Activated T-helper 1 cell treated with Interleukin-2 at 50 U/mL for 16 hours (primary cell): ENCODE data around the gene CYB5B.
"Not testable (repeated sequence)": the region's sequence is repeated elsewhere in the genome, so short reads cannot be mapped to it uniquely, and the experiment has no call there.

Experiments used
- DNase-seq: peaks from one replicate; pipeline ENCODE4 v3.0.0-alpha.2; 2020; ENCODE audit warnings: low read depth

The CYB5B gene

DNA sequence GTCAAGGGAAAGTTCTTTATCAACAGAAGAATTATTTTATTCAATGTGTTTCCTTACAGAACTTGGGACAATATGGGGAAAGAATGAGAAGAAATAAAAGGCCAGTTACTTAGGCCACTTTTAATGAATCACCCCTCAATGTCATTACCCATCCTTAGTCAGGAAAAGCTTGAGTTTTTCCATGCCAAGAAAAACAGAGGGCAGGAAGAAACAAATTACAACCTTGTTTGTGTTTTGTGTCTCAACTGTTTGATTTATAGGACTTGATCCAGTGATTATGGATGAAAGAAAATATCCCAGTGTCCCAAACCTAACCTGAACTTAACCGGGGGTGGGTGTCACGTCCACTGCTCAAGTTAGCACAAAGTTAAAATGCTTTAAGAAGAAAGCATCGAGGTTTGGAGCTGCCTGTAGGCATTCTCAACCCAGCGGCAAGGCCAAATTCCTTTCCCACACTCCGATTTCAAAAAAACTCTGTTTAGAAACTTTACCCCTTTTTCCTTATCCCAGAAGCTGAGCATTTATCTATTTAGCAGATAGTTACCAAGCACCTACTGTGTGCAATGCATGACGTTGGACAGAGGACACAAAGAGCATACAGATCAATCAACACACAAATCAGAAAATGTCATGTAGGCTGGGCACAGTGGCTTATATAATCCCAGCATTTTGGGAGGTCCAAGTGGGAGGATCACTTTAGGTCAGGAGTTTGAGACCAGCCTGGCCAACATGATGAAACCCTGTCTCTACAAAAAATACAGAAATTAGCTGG is 14.0 kb upstream of the CYB5B start:
- no peak for DNase-seq

DNA sequence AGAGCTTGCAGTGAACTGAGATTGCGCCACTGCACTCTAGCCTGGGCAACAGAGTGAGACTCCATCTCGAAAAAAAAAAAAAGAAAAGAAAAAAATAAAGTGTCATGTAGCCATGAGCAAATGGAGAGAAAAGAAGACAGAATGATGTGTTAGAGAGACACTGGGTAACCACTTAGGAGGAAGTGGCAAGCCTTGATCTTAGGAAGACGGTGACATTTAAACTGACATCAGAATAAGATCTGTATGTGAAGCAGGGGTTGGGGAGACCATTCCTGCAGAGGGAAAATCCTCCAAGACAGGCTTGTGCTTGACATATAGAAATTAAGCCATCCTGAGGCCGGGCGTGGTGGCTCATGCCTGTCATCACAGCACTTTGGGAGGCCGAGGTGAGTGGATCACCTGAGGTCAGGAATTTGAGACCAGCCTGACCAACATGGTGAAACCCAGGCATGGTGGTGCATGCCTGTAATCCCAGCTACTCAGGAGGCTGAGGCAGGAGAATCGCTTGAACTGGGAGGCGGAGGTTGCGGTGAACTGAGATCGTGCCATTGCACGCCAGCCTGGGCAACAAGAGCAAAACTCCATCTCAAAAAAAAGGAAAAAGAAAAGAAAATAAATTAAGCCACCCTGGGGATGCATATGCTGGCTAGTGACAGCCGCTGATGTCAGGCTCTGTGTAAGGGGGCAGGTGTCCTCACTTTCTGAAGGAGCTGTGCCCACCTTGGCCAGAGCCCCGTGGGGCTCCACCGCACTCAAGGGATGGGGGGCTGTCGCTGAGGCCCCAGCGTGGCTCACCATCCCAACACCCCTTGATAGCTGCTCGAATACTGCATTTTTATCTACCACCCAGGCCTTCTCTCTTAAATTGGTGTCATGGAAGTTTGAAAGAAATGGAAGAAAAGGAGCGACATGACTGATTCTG is 13.1 kb upstream of the CYB5B start:
- DNase-seq = no peak

DNA sequence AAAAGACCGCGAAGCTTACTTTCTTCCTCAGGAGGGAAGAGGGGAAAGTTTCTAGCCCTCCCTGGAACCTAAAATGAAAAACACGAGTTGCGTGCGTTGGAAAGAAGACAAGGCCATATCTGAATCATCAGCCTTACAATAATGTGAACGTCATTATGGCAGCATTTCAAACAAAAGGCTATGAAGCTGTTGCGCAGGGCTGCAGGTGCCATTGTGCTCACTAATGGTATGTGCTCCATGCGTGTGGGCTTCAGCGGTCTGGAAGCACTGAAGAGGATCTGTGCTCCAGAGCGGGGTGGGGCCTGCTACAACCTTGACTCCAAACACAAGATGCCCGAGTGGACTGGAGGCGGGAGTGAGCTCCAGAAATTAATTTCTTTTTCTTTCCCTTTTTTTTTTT is 12.1 kb upstream of the CYB5B start:
- DNase-seq = no peak

DNA sequence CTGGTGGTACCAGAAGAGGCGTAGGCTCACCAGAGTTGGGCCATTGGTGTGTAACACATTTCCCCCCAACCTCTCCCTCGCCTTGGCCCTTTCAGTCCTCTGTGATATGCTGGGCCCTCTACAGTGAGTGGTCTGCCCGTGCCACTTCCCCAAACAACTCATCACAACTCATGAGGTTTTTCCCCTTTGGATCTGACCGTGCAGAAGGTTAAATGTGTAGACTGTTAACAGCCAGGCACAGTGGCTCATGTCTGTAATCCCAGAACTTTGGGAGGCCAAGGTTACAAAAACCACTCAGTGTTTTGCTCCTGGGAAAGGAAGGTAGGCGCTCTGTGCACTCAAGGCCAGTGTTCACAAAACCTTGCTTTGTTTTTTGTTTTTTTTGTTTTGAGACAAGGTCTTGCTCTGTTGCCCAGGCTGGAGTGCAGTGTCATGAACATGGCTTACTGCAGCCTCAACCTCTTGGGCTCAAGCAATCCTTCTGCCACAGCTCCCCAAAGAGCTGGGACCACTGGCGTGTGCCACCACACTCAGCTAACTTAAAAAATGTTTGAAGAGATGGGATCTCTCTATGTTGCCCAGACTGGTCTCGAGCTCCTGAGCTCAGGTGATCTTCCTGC is 11.3 kb upstream of the CYB5B start:
- no peak for DNase-seq

DNA sequence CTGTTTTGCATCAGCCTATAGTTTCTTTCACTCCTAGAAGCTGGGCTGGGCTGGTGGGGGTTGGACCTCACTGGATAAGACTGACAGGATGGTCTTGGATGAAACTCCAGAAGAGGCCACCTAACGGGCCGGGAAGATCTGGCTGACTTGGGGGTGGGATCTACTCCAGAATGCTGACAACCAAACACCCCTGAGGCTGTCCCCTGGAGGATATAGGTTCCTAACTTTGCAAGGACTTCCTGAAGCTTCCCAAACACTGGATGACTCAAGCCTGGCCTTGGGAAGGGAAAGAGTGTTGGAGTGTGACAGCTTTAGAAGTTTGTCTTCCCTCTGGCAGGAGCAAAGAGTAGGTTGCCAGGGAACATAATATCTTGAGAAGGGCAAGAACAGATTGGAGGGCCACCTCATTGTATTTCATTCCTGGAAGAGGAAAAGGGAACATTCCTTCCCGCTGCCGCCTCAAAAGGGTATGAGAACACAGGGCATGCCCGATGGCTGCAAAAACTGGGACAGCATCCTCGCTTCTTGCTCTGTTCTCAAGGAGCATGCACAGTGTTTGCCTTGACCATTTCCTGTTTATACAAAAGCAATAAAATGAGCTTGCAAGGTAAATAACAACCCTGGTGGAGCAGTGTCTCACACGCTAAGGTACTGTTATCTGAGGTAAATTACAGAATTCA is 6.8 kb upstream of the CYB5B start:
- no peak for DNase-seq

DNA sequence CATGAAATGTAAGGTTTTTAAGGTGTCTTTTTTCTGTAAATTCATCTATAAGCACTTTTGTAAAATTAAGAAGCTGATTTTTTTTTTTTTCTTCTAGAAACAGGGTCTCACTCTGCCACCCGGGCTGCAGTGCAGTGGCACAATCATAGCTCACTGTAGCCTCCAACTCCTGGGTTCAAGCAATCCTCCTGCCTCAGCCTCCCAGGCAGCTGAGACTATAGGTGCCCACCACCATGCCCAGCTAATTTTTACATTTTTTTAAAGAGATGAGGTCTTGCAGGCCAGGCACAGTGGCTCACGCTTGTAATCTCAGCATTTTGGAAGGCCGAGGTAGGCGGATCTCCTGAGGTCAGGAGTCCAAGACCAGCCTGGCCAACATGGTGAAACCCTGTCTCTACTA is 4.5 kb upstream of the CYB5B start:
- DNase-seq = no peak

DNA sequence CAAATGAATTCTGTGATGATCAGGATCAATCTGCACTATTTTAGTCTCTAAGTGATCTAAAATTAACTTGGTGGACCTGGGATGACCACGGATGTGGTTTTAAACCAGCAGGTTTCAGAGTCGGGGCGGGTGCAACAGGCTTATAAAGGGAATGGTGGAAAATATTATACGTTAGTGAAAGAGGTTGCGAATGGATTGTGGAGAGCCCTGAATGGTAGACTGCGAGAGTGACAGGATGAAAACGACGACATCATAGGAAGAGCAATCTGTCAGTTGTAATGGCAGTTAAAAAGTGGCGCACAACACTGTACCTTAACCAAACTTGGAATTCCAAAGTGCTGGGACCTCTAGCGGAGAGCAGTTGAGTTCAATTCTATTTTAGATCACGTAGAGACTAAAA is 1.2 kb upstream of the CYB5B start:
- no peak for DNase-seq

DNA sequence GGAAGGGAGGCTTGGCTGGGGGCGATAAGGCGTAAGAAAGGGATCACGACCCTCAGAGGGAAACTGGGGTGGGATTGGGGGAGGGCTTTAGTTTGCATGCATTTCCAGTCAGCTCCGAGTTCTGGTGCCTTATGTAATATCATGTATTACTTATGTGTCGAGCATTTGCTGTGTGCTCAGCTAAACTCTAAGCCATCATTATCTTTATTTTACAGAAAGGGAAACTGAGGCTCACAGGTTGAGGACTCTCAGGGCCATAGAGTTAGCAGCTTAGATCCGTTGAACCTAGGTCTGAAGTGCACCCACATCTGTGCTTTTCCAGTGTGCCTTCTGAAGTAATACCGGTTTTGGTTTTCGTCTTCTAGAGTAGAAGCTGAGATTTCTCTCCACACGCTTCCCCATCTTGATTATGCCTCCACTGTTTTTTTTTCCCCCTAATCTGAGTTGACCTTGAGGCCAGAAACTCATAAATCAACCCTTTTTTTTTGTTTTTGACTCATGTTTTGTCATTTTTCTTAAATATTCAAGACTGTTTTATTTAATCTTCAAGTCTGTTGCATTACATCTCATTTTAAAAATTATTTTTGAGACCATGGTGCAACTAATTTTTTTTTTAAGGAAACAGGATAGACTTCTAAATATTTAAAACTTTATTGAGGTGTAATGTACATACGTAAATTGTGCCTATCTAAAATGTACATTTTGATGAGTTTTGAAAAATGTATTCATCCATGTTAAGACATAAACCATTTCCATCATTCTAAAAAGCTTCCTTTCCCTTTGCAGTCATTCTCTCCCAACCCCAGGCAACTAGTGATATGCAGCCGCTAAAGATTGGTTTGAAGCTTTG is 741 bp downstream of the CYB5B start:
- no peak for DNase-seq

DNA sequence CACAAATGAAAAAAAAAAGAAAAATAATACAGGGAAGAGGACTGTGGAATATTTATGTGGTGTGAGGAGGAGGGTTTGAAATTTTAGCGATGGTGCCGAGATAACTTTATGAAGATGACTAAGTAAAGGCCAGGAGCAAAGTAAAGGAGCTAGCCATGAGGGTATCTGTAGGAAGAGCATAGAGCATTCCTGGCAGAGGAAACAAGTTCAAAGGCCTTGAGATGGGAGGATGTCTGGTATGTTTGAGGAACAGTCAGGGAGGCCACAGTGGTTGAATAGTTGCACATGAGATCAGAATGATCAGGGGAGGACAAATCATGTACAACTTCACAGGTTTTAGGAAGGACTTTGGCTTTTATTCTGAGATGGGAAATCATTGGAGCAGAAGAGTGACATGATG is 4.2 kb downstream of the CYB5B start:
- DNase-seq = no peak

DNA sequence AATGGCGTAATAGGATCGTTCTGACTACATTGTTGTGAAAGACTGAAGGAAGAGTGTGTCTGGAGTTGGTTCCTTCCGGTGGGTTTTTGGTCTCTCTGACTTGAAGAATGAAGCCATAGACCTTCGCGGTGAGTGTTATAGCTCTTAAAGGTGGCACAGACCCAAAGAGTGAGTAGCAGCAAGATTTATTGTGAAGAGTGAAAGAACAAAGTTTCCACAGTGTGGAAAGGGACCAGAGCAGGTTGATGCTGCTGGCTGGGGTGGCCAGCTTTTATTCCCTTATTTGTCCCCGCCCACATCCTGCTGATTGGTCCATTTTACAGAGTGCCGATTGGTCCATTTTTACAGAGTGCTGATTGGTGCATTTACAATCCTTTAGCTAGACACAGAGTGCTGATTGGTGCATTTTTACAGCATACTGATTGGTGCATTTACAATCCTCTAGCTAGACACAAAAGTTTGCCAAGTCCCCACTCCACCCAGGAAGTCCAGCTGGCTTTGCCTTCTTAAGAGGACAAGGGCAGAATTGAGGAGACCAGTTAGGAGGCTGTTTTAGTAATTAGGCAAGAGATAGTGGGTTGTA is 4.7 kb downstream of the CYB5B start:
- DNase-seq = not testable (repeated sequence)

DNA sequence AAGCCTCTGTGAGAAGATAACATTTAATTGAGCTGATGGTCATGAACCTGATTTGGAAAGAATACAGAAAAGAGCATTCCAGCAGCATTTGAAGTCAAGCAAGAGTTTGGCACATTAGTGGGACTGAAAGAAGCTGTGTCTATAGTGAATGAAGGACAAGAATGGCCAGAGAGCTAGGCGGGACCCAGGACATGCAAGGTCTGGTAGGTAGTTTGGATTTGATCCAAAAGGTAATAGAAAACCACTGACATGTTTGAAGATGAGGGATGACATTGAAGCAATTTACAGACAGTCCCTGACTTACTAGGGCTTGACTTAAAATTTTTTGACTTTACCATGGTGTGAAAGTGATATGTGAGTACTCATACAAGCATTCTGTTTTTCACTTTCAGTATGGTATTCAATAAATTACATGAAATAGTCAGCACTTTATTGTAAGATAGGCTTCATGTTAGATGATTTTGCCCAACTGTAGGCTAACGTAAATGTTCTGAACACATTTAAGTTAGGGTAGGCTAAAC is 7.6 kb downstream of the CYB5B start:
- no peak for DNase-seq

DNA sequence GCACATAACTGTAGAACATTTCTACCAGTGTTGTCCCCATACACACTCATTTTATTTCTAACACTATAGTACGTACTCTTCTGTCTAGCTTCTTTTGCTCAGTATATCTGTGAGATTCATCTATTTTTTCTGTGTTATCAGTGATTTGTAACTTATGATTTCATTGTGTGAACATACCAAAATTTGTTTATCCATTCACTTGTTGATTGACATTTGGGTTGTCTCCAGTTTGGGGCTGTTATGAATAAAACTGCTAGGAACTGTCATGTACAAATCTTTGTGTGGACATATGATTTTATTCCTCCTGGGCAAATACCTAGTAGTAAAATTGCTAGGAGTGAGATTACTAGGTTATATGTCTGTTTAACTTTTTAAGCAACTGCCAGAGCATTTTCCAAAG is 9.6 kb downstream of the CYB5B start:
- no peak for DNase-seq

DNA sequence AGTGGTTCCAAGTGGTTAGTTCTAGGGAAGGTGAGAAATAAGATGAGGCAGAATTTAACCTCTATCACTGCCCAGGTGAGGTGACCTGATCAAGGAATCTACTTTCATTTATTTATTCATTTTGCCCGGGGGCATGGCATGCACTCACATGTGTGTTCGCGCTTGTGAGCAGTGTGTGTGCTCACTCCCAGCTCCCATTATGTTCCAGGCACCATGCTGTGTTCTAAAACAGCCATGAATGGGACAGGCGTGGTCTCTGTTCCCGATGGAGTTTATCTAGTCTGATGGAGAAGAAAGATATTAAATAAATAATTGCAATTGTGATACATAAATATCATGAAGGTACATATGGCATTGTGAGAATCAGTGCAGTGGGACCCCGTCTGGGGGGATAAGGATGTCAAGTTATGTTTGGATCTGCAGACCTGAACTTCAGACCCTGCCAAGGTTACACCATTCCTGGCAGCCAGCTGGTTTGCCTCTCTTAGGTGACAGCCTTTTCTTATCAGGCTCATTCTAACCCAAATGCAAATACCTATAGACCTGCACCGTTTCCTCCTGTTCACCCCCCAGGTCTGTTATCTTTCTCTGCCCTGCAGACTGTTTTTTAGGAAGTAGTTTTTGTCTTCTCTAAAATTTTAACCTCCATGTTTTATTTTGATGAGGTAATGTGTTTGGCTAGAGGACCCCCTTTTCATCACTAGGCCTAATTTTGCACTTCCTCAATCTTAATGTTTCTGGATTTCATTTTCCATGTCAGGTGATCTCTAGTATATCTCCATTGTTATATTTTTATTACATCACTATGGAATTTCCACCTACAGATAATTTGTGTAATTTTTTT is 11.8 kb downstream of the CYB5B start:
- DNase-seq = no peak

DNA sequence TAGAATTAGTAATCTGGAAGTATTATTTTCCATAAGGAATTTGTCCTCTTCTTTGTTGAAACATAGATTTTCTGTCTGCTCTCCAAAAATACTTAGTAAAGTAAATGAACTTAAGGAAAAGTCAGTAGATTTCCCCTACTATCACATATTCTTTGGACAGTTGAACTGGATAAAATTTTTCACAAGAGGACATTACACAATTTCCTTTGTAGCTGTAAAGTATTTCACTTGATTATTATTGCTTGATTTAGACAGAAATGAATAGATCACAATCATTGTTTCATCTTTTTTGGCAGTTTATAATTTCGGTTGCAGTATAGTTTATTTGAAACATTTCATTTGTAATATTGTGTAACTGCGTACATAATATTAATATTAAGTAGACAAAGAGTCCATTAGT is 12.5 kb downstream of the CYB5B start:
- no peak for DNase-seq

DNA sequence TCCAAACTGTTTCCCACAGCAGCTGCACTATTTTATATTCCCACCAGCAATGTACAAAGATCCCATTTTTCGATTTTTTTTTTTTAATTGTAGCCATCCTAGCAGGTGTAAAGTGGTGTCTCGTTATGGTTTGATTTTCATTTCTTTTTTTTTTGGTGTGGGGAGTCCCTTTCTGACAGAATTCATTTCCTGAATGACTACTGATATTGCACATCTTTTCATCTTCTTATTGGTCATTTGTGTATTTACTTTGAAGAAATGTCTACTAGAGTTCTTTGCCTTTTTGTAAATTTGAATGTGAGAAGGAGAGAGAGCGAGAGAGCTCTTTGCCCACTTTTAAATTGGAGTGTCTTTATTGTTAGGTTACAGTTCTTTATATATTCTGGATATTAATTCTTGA is 14.0 kb downstream of the CYB5B start:
- DNase-seq = no peak

DNA sequence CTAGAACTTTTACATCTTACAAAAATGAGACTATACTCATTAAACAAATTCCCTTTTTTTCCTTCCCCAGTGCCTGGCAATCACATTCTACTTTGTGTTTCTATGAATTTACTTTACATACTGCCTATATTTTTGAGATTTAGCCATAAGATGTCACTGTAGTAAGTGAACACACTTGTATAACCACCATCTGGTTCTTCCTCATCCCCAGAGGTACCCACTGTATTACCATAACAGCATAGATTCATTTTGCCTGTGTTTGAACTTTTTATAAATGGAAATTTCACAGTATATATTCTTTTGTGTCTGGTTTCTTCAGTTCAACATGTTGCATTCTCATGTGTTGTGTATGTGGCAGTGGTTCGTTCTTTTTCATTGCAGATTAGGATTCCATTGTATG is 15.8 kb downstream of the CYB5B start:
- DNase-seq = no peak

DNA sequence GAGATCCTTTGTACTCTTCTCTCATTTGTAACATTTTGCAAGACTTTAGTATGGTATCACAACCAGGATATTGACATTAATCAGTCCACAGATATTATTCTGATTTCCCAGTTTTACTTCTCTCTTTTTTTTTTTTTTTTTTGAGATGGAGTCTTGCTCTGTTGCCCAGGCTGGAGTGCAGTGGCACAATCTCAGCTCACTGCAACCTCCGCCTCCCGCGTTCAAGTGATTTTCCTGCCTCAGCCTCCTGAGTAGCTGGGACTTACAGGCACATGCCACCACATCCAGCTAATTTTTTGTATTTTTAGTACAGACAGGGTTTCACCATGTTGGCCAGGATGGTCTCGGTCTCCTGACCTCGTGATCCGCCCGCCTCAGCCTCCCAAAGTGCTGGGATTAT is 16.6 kb downstream of the CYB5B start:
- DNase-seq = not testable (repeated sequence)

DNA sequence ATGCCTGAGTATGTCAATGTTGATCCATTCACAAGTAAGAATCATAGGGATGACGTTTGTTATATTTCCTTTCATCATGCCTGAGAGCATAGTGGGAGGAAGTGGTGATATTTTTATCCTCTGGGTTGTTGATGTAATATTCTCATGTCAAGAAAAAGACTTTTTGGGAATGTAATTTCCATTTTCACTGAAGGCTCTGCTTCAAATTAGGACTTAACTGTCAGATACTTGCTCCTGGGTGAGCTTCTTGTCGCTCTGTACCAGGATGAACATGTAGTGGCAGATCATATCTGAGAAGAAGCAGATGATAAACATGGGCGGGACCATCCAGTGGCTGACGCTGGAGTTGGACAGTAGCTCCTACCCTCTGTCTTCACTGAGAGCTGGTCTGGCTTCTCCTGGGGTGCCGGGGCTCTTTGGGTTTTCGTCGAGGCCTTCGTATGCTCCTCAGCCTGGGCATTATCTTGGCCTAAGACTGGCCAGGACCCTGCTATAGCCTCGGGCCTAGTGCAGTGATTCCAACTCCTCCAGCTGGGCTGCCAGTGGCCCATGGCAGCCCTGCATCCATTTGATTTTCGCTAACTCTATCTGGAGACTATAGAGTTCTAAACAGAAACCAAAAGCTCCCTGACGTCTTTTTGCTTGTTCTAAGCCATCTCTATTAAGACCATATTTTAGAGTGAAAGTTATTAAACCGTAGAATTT is 19.7 kb downstream of the CYB5B start:
- no peak for DNase-seq

DNA sequence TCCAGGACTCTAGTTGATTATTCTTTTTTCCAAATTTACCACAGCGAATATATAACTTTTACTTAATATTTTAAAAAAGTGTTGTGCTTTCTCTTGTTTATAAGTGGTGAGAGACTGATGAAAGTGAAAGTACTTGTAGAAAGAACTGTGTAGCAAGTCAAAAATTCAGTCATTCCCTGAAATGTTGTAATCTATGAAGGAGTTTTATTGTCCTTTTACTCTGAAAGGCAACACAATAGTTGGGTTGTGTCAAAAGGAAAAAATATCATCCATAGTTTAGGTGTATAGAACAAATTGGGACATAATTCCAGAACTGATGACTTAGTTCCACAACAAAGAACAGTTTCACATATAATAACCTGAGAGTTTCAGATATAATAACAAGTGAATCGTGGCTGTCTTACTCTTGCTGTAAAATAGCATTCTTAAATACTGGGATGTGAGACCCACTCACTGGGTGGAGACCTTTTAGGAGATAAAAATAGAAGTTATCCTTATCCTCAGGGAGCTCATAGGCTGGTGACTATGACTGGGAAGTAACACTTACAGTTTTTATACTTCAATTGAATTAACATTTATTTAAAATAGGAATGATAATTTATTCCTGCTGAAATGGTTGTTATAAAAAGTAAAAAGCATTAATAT is 20.6 kb downstream of the CYB5B start:
- DNase-seq = no peak
